A172 (cell line): ENCODE results near the gene RHOC. TPM values are rescaled to one million over a fixed set of nuclear protein-coding genes. Genes with fewer than 3 reads are reported as not detected.

Experiments
- DNase-seq: peaks from one replicate; pipeline ENCODE4 v3.0.0-alpha.2; 2015; ENCODE audit warnings: low spot score
- total RNA-seq: library from RNA; depleted of rRNA; stranded (reverse); fragments of >200 nt; shearing (Covaris generic); gene quantifications from 2 replicates; pipeline ENCODE4 v1.2.3, GENCODE V29; 2014

RHOC gene
- total RNA-seq, 1 experiment from 2014 or later, result 454 TPM

- DNase-seq, result no peak
Measured at GRCh38 chr1:112717263-112717873, 10.4 kb upstream of the RHOC start.

GRCh38 chr1:112716133-112716720 is 9.3 kb upstream of the RHOC start:
- peak; percentile 84 for DNase-seq

- DNase-seq, result peak; percentile 68
Measured at GRCh38 chr1:112715264-112716053, 8.5 kb upstream of the RHOC start, which contains the start of gene PPM1J. PPM1J (minus strand) TSS chr1:112715332; CDS start chr1:112715301, 31 bp downstream.

- no peak for DNase-seq
Measured at GRCh38 chr1:112714313-112715263, 7.7 kb upstream of the RHOC start.

GRCh38 chr1:112713466-112714312 is 6.8 kb upstream of the RHOC start:
- no peak for DNase-seq

GRCh38 chr1:112712701-112713128 is 5.8 kb upstream of the RHOC start:
- no peak for DNase-seq

GRCh38 chr1:112712191-112712590 is 5.3 kb upstream of the RHOC start:
- DNase-seq, result no peak

- no peak for DNase-seq
Measured at GRCh38 chr1:112711670-112712069, 4.7 kb upstream of the RHOC start.

GRCh38 chr1:112711041-112711440 is 4.1 kb upstream of the RHOC start:
- DNase-seq, result no peak

- no peak for DNase-seq
Measured at GRCh38 chr1:112710586-112710985, 3.7 kb upstream of the RHOC start.

GRCh38 chr1:112710159-112710558 is 3.2 kb upstream of the RHOC start:
- DNase-seq, result no peak

GRCh38 chr1:112708489-112708888 is 1.6 kb upstream of the RHOC start:
- no peak for DNase-seq

GRCh38 chr1:112708002-112708448 is 1.1 kb upstream of the RHOC start:
- DNase-seq, result no peak

- DNase-seq, result peak; percentile 82
Measured at GRCh38 chr1:112707221-112708001, 484 bp upstream of the RHOC start.

- peak; percentile 98 for DNase-seq
Measured at GRCh38 chr1:112704934-112705627, 1.8 kb downstream of the RHOC start.

- DNase-seq, result no peak
Measured at GRCh38 chr1:112704391-112704933, 2.5 kb downstream of the RHOC start.

GRCh38 chr1:112703706-112704105 is 3.2 kb downstream of the RHOC start:
- no peak for DNase-seq

- no peak for DNase-seq
Measured at GRCh38 chr1:112702420-112703261, 4.3 kb downstream of the RHOC start.
